Posterior vena cava (tissue), 2 donors: ENCODE data around the gene CCDC102B. TPM values are rescaled to one million over a fixed set of nuclear protein-coding genes. Genes with fewer than 3 reads are reported as not detected.
"Not testable (repeated sequence)": the region's sequence is repeated elsewhere in the genome, so short reads cannot be mapped to it uniquely, and the experiment has no call there.

Source experiments
- DNase-seq: peaks from one replicate; pipeline ENCODE4 v3.0.0-alpha.2; 2020; ENCODE audit warnings: low spot score
- intact Hi-C, 2 donors: fragments of 100-400 bp; cut with DNase I; formaldehyde crosslinking; loops; one replicate each; pipeline versions ENCODE4 v1.14.1 to v1.14.2; 2022 to 2023
- total RNA-seq, 2 donors: library from RNA; stranded (reverse); fragmentation: NEBNext Ultra II Directional; extraction: Animal tissue kit (Norgen Biotek cat#: 25700); gene quantifications; one replicate each; pipeline ENCODE4 v1.2.1, GENCODE V29; 2021
- donor health status: DM: yes; HTN: yes; CAD: no.
- donor health status: DM: yes; HTN: yes; CAD: no.

CCDC102B gene
- total RNA-seq, 2 donors from 2014 or later, result 10.4 to 22.7 TPM

DNA sequence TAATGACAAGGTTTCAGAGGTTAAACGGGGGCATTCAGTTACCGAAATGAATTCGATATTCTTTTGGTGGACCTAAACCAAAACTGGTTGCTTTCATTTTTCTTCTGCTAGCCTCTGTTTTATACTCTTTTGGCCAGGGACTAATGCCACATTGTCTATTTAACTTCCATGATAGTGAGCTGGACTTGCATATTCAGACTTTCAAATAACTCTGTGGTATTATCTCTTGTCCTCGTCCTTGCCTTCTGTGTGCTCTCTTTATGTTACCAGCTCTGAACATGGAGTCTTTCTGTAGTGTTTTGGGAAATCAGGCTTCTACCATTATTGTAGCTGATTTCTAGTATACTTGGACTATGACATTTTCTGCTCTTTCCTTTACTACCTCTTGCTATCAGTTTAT is 75.1 kb downstream of the CCDC102B start:
- intact Hi-C loops, result loop anchor here in 1 of 2 donors (5.0 kb wide), 1 partner anchor 539 kb away; no protein-coding TSS in a partner anchor
- no peak for DNase-seq

DNA sequence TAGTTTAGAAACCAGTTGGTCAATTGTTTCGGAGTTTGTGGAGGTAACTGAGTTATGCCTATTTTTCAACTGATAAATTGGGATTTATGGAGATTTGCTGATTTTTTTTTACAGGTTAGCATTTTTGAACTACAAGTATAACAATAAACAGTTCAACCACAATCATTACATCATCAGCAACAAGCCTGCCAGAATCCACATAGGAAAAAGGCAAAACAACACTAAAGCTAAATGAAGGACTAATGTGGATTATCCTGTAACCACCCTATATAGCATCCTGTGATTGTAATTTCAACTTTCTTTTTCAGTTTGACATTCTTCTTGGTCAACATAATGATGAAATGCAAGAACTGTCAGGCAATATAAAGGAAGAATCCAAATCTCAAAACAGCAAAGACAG is 76.5 kb downstream of the CCDC102B start:
- intact Hi-C loops, result loop anchor here in 1 of 2 donors (5.0 kb wide), 1 partner anchor 538 kb away; no protein-coding TSS in a partner anchor
- DNase-seq, result no peak

DNA sequence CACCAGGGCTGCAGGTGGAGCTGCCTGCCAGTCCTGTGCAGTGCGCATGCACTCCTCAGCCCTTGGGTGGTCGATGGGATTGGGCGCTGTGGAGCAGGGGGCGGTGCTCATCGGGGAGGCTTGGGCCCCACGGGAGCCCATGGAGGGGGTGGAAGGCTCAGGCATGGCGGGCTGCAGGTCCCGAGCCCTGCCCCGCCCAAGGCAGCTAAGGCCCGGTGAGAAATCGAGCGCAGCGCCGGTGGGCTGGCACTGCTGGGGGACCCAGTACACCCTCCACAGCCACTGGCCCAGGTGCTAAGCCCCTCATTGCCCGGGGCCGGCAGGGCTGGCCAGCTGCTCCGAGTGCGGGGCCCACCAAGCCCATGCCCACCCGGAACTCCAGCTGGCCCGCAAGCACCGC is 82.1 kb downstream of the CCDC102B start:
- intact Hi-C loops, result not testable (repeated sequence)

DNA sequence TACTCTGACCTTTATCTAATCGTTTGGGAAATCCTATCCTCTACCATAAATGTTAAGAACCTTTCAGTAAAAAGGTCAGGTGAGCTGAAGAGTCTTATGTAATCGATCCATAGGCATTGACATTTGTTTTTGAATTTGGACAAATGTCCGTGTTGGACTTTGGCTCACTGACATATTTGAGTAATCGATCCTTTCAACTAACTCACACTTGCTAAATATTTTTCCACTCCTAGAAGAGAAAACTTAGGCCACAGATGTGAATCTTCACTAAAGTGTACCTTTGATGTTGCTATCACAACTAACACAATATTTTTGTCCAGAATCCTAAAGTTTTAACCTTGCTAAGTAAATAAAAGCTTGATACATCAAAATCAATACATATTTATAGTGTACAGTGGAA is 89.5 kb downstream of the CCDC102B start:
- intact Hi-C loops, result no loop called here
- no peak for DNase-seq

More for the DNA sequence above, 82.1 kb downstream of the CCDC102B start:
- peak; percentile 74 for DNase-seq

DNA sequence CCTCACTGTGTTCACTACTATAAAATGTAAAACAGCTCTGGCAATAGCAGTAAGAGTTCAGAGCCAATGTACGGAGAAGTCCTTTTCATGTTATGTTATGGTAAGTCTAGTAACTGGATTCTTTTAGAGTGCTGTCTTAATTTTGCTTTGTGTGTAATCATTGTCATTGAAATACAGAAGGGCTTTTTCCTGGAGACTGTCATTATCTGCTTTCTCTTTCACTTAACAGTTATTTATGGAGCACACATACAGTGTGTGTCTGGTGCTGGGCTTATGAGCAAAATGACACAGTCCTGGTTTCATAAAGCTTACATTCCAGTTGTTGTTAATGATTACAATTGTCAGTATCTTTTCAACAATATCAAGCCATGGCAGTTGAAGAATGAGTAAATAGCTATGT is 95.5 kb downstream of the CCDC102B start:
- intact Hi-C loops, result no loop called here
- no peak for DNase-seq

DNA sequence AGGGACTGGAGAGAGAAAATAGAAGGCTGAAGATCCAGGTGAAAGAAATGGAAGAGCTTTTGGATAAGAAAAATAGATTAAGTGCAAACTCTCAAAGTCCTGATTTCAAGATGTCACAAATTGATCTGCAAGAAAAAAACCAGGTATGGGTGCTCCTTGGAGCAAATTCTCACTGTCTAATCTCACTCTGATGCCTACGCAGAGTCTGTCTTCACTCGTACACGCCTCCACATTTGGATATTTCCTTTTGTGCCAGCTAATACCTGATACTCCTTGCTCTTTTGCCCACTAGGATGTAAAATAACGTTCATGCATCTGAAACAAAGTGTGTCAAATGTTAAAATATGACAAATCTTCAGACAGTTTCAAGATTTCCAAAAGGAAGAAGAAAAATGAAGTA is 99.4 kb downstream of the CCDC102B start:
- DNase-seq, result no peak
- intact Hi-C loops, result no loop called here

DNA sequence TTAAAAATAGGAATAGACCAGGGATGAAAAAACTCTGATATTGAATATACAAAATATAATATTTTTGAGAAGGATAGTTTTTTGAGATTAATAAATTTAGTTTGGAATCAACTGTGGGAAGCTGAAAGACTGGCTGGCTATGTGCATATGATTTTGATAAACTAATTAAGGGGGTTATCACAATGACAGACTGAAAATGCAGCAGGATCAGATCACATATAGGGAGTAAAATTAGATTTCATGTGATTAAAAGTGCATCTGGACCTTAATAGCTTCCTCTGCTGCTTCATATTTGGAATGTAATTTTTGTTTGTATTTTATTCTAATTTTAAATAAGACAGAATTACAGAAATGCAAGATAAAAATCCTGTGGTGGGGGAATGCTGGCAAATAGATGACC is 111.7 kb downstream of the CCDC102B start:
- no peak for DNase-seq
- intact Hi-C loops, result no loop called here

DNA sequence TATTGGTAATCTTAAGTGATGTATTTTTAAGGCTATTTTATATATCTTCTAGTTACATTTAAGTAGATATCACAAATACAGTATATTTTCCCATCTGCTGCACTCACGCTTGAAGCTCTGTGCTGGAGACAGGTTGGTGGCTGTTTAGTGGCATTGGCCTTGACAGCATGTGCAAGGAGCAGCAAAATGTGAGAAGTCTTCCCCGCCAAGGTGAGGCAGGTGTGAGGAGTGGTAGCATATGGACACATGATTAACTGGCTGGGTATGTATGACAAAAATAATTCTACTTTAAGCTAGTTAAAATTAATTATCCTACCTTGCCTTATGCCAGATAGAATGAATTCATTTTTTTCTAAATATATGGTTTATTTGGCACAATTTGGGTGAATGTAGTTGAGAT is 117.2 kb downstream of the CCDC102B start:
- no peak for DNase-seq
- intact Hi-C loops, result no loop called here

DNA sequence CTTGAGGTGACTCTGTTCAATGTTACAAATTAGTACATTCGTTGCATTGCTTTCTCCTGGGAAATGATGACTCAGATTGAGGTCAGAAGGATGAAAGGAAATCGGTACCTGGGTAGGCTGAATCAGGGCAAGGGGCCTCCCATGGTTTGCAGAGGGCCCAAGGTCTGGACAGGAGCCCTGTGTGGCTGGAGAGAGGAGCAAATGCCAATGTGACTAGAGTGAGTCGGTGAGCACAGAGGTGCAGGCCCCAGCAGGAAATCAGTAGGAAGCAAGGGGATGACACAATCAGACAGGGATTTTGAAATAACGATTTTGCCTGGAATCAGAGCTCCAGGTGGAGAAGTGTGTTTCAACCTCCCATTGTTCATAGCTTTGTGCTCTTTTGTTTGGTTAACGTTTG is 118.9 kb downstream of the CCDC102B start:
- no peak for DNase-seq
- intact Hi-C loops, result no loop called here

DNA sequence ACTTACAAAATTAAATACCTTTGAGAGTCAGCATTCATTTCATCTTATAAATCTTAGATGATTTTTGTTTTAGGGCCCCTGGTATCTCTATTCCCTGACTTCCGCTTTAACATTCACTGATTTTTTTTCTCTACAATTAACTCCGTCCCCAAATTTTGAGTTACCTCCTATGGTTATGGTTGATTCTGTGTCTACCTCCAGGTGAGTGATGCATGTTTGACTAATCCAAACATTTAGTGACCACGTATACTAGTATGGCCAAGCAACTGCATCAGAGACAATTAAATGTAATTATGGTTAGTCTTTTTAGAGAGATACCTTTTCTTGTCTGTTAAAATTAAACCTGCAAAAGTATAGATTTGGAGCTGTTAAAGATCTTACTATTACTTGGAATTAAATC is 120.3 kb downstream of the CCDC102B start:
- no peak for DNase-seq
- intact Hi-C loops, result no loop called here

DNA sequence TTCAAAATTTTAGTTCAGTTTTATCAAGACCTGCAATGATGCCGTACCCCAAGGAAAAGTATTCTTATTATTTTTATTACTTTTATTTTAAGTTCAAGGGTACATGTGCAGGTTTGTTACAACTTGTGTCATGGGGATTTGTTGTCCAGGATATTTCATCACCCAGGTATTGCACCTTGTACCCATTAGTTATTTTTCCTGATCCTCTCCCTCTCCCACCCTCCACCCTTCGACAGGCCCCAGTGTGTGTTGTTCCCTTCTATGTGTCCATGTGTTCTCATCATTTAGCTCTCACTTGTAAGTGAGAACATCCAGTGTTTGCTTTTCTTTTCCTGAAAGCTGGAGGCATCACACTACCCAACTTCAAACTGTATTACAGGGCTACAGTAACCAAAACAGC is 122.0 kb downstream of the CCDC102B start:
- intact Hi-C loops, result no loop called here
- no peak for DNase-seq

DNA sequence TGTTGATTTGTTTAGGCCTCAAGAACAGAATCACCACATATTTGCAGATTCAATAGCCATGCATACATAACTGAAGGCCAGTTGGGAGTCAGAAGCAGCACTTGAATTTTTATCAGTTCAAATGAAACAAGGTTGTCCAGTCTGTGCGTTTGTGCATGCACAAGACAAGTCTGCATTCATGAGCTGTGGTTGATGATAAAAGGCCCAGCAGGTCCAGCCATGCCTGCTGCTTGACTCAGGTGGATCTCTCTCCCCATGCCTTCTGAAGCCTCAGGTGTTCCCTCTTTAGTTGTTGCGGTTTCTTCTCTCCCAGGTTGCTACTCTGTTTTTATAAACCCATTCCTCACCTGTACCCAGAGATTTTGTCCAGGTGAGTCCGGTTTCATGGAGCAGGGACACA is 124.5 kb downstream of the CCDC102B start:
- intact Hi-C loops, result no loop called here
- no peak for DNase-seq

DNA sequence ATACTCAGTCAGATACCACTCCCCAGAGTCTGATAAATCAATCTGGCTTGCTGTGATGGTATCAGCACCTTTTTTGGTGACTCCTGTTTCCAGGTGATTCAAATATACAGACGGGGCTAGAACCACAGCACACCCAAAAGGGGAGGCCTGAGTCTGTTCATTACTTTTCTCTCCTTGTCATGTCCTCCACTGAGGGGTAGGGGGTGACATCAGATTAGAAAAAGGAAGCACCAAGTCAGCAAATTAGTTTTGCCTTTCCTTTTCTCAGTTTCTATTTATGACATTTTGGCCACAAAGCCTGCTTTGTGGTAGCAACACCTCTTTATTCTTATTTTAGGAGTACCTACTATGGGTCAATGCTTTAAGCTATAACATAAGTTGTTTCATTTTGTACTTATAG is 127.4 kb downstream of the CCDC102B start:
- no peak for DNase-seq
- intact Hi-C loops, result no loop called here

DNA sequence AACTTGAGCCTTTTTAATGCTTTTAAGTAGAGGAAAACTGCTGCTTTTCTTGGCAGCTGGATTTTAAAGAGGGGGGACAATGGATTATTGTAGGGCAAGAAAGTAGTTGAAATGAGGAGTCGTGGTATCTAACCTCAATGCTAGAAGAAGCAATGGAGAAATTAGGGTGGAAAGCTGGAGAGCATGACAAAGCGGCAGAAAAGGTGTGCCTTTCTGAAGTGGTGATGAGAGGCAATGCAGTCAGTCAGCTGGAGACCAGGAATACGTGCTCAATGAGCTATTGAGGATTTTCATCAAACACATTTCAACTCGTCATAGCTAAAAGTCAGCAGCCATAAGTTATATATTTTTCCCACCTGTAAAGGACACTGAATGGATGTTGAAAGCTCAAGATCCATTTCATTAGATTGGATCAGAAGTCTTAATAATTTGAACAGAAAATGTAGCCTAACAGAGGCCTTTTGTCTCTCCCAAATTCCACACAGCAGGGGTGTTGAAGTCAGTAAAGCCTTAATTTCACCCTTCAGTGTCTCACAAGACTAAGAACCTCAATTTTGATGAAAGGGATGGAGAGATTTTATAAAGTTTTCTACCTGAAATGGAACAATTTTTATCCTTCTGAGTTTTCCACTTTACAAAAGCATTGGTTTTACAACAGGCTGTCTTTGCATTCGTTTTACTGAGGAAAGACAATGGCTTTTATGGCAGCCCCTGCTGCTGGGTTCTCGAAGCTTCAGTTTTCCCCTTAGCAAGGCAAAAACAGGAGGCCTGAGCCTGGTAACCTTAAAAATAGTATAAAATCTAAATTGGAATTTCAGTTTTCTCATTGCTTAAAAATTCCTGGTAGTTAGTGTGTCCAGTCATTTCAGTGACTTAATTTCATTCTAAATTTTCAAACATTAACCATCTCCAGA is 131.1 kb downstream of the CCDC102B start:
- intact Hi-C loops, result no loop called here

DNA sequence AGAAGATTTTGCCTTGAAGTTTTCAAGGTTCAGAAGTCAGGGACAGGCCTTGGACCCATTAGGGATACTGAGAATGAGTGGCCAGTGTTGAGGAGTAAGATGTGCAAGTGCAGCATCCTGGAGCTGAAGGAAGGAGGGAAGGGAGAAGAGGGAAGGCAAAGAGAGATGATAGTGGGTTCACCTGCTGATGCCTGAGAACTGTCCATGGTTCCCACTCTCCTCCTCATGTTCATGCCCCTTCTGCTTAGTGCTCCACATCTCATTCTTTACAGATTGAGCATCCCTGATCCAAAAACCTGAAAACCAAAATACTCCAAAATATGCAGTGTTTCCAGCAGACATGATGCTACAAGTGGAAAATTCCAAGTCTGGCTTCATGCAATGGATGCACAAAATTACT is 137.8 kb downstream of the CCDC102B start:
- intact Hi-C loops, result no loop called here
- no peak for DNase-seq

More for the DNA sequence above, 131.1 kb downstream of the CCDC102B start:
- no peak for DNase-seq

DNA sequence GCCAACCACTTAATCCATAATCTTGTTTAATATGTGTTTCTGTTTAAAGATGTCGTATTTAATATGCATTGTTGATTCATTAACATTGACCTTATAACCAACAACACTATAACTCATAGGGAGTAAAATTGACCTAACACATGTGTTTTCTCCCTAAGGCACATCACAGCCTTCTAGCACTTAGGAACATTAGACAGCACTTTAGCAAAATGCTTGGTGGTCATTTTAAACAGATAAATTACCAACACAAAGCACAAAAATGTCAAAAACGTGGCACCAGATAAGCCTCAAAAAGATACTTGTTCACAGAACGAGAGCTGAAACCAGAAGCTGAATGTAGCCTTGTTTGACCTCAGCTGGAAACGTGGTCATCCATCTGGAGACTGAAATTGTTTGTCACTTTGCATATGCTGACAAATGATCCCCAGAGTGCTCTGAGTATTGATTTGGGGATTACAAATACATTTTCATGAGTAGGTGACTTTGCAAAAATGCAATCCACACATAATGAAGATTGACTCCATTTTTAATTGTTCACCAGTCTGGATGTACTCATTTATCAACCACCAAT is 139.2 kb downstream of the CCDC102B start:
- no peak for DNase-seq
- intact Hi-C loops, result no loop called here

DNA sequence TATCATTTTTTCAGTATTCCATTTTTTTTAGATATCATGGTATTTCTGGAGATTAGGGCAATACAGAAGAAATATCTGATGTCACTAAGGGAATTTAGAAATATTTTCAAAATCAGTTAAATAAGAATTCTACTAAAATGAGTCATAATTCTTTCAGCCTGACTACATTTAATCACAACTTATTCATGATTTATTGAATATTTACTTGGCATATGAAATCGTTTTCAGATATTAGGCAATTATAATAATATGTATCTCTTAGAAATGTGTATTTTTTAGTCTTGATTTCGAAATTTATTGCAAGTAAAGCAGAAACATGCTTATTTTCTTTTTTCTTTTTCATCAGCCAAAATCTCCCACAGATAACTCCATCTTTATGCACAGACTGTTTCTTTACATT is 142.2 kb downstream of the CCDC102B start:
- no peak for DNase-seq
- intact Hi-C loops, result no loop called here

DNA sequence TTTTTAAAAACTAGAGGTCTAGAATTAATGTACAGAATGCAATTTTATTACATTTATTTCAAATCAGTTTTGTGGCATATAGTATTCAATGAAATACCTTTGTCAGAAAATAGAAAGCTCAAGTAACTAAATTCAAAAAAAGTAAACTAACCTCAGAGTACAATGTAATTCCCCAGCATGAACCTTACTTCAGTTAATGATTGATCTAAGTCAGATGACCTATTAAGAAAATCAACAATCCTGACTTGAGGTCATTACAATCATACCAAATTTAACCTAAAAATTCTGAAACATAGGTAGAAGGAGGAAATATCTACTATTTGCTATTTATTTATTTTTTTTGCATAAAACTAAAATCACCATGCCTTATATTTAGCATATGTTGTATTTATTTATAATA is 142.9 kb downstream of the CCDC102B start:
- DNase-seq, result no peak
- intact Hi-C loops, result no loop called here

DNA sequence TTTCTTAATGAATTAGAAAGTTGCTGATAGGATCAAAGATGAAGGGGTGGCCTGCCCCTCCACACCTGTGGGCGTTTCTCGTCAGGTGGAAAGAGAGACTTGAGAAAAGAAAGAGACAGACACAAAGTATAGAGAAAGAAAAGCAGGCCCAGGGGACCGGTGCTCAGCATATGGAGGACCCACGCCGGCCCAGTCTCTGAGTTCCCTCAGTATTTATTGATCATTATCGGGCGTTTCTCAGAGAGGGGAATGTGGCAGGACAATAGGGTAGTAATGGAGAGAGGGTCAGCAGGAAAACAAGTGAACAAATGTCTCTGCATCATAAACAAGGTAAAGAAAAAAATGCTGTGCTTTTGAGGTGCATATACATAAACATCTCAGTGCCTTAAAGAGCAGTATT is 144.3 kb downstream of the CCDC102B start:
- no peak for DNase-seq
- intact Hi-C loops, result no loop called here

DNA sequence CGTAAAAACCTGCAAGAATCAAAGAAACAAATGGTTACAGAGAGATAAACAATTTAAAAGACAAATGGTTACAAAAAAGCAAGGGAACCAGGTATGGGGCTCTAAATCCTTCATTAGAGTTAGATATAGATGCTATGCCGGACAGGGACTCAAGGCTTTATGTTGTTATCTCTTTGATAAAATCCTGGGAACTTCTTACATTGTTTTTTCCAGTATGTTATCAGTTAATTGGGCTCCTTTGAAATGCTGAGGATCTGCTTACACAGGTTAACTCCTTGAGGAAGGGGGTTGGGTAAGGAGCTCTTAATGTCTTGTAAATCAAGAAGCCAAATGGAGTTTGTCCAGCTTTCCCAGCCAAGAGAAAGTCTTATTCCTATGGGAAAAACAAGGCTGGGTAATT is 146.0 kb downstream of the CCDC102B start:
- DNase-seq, intact Hi-C loops: not testable (repeated sequence)

DNA sequence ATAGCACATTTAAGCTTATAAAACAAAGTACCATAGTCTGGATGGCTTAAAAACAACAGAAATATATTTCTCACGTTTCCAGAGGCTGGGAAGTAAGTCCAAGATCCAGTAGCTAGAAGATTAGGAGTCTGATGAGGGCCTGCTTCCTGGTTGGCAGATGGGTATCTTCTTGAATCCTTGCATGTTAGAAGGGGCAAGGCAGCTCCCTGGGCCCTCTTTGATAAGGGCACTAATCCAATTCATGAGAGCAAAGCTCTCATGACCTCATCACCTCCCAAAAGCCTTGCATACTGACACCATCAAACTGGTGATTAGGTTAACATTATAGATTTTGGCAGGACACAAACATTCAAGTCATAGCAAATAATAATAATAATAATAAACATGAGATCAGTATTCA is 146.4 kb downstream of the CCDC102B start:
- intact Hi-C loops, result no loop called here
- no peak for DNase-seq
